ENCODE measurements around the gene ARF1. TPM values are rescaled to one million over a fixed set of nuclear protein-coding genes. Genes with fewer than 3 reads are reported as not detected.
A peak's percentile ranks its signal among the peaks of the same experiment; 100 is the strongest.

The ARF1 gene
- total and polyA plus RNA-seq, 2 of the 8 experiments (the other 6 are each of a cell fraction or from before 2014, with no cell fraction given): 265 to 471 TPM

- no peak overlapping the region for H3K4me3 ChIP-seq (ENCODE audit: extremely low read depth in 1 of 4, insufficient read depth in 2 of 4, low read depth in 3 of 4, low read length in 4 of 4)
- H3K23ac ChIP-seq (ENCODE audit: insufficient read length): no peak overlapping the region
- H3K23me2 ChIP-seq (ENCODE audit: low read depth, low read length): peaks cover 26% of the 10 kb centered on the region; the same call in 1 of the 2 replicates
- TF ChIP-seq TCF12 (IDR thresholded peaks at IDR 0.05; ENCODE audit: low read depth, low read length): 0 out of 2 replicates have a peak, but pooled peaks have one; percentile 21
- TF ChIP-seq POLR2AphosphoS5 (IDR thresholded peaks at IDR 0.05; ENCODE audit: low read depth, low read length): peak; percentile 93
- no peak for TF ChIP-seq TEAD4 (IDR thresholded peaks at IDR 0.05; ENCODE audit: low read depth, low read length)
- TF ChIP-seq CTCF (IDR thresholded peaks at IDR 0.05; ENCODE audit: control extremely low read depth in 1 of 3, insufficient read depth in 1 of 3, low read depth in 1 of 3, low read length in 3 of 3): peak in 1 of 3 experiments; percentile 21; a peak in 2 of 4 replicates
- H3K56ac ChIP-seq (replicated peaks; ENCODE audit: insufficient read length, low read depth, low read length): no peak overlapping the region
- WGBS, 2 experiments (ENCODE audit: extremely low coverage in 1 of 2, insufficient coverage in 1 of 2, insufficient read length in 1 of 2, insufficient replicate concordance in 2 of 2, low coverage in 1 of 2, low lambda C conversion rate in 2 of 2, missing lambda C conversion rate in 1 of 2): 59 to 100% methylated on average over 2 to 7 of the region's 7 CpGs
- H2AK5ac ChIP-seq (ENCODE audit: low read depth, low read length): no peak overlapping the region
- FAIRE-seq: no peak
- H3K27ac ChIP-seq (ENCODE audit: low read depth, low read length): no peak overlapping the region
- no peak overlapping the region for H2AFZ ChIP-seq (ENCODE audit: low read length)
- no peak overlapping the region for H4K91ac ChIP-seq (replicated peaks; ENCODE audit: insufficient read length, low read length)
- H2BK20ac ChIP-seq (ENCODE audit: low read length): no peak overlapping the region
- no peak overlapping the region for H2BK12ac ChIP-seq (ENCODE audit: low read depth, low read length)
- POLR2A ChIA-PET (ENCODE audit: partially characterized antibody): no interaction called here
- no peaks in the 10 kb centered on the region for H3K9me3 ChIP-seq (ENCODE audit: insufficient read depth in 2 of 2, low read depth in 1 of 2, low read length in 1 of 2)
- DNase-seq (ENCODE audit: low read depth in 1 of 2, low spot score in 2 of 2): no peak
- no peak overlapping the region for H3K4ac ChIP-seq (replicated peaks; ENCODE audit: insufficient read length, low read depth, low read length)
- no peak overlapping the region for H3K14ac ChIP-seq (ENCODE audit: insufficient read length)
- no peak overlapping the region for H3K18ac ChIP-seq (ENCODE audit: extremely low read depth, low read length)
- H4K20me1 ChIP-seq (replicated peaks in 1 of 2; ENCODE audit: control insufficient read depth in 1 of 2, insufficient read depth in 2 of 2, low read length in 2 of 2): peaks cover 2 to 21% of the 10 kb centered on the region in 2 experiments
- no peak overlapping the region for H2BK5ac ChIP-seq (ENCODE audit: low read depth, low read length)
- no peak overlapping the region for H3K9ac ChIP-seq (replicated peaks in 1 of 4; ENCODE audit: extremely low read depth in 1 of 4, low read depth in 3 of 4, low read length in 3 of 4)
- no peak overlapping the region for H2BK120ac ChIP-seq (replicated peaks; ENCODE audit: low read depth, low read length)
- no peaks in the 10 kb centered on the region for H3K79me1 ChIP-seq (ENCODE audit: low read depth, low read length)
- H4K5ac ChIP-seq (ENCODE audit: insufficient read length, low read depth, low read length): no peak overlapping the region
- peaks cover 24 to 90% (median 85%) of the 10 kb centered on the region in 4 experiments for H3K27me3 ChIP-seq (replicated peaks in 1 of 4; ENCODE audit: control insufficient read depth in 3 of 4, extremely low read depth in 1 of 4, insufficient read depth in 3 of 4, low read length in 3 of 4)
- H3K36me3 ChIP-seq (ENCODE audit: control insufficient read depth in 2 of 4, insufficient read depth in 4 of 4, low read length in 3 of 4): no peaks in the 10 kb centered on the region
- CTCF ChIA-PET (ENCODE audit: partially characterized antibody): interaction anchor here (2.0 to 6.2 kb wide), 3 partner anchors 11 to 68 kb away, joined by 8 to 115 read pairs (median 14); partner anchors contain the start of gene WNT3A
- no peak overlapping the region; the same call in 1 of the 2 replicates for H4K8ac ChIP-seq (ENCODE audit: extremely low read depth, insufficient read depth, low read length)
- peaks cover 0 to 8% (median 0%) of the 10 kb centered on the region in 4 experiments; a peak in 2 of 7 replicates for H3K4me1 ChIP-seq (replicated peaks in 1 of 4; ENCODE audit: control insufficient read depth in 3 of 4, insufficient read depth in 4 of 4, low read length in 3 of 4)
- no peaks in the 10 kb centered on the region for H3K79me2 ChIP-seq (ENCODE audit: control insufficient read depth in 1 of 2, insufficient read depth in 2 of 2, low read length in 2 of 2)
- H3K4me2 ChIP-seq (ENCODE audit: insufficient read depth in 1 of 2, low read depth in 2 of 2, low read length in 2 of 2): no peak overlapping the region
- no peak overlapping the region for H2BK15ac ChIP-seq (ENCODE audit: low read length)
Measured at GRCh38 chr1:228071839-228072657, 10.5 kb upstream of the ARF1 start.
